WERI-Rb-1 (cell line): ENCODE data around the gene TEX22.

ENCODE experiments used
- DNase-seq: peaks from one replicate; pipeline ENCODE4 v3.0.0-alpha.2; 2020
- H3K27ac ChIP-seq: fragments of 250-450 bp; sonication (Bioruptor Pico); 2 replicates; pipeline ENCODE4 v1.5.1; 2020; ENCODE audit warnings: mild to moderate bottlenecking, moderate library complexity
- H3K27me3 ChIP-seq: fragments of 250-450 bp; sonication (Bioruptor Pico); 2 replicates; pipeline ENCODE4 v1.5.1; 2021; ENCODE audit warnings: mild to moderate bottlenecking, low read depth, moderate library complexity; ENCODE audit not compliant: insufficient read depth, severe bottlenecking
- H3K36me3 ChIP-seq: fragments of 250-450 bp; sonication (Bioruptor Pico); 2 replicates; pipeline ENCODE4 v1.5.1; 2020; ENCODE audit warnings: mild to moderate bottlenecking, moderate library complexity
- H3K4me3 ChIP-seq: 2 replicates; pipeline ENCODE4 v1.5.1; 2011; ENCODE audit warnings: low read depth, mild to moderate bottlenecking, control low read depth, low read length
- H3K9me3 ChIP-seq: fragments of 250-450 bp; sonication (Bioruptor Pico); 2 replicates; pipeline ENCODE4 v1.5.1; 2021; ENCODE audit warnings: mild to moderate bottlenecking, moderate library complexity; ENCODE audit not compliant: severe bottlenecking
- CTCF ChIP-seq: IDR thresholded peaks from 2 replicates; pipeline ENCODE4 v1.5.1; 2011; ENCODE audit warnings: low read depth, mild to moderate bottlenecking, control low read depth, inconsistent platforms, low read length

TEX22 gene

GRCh38 chr14:105397350-105397931 lies 897 bp upstream of the TEX22 start:
- TF ChIP-seq CTCF, result no peak
- H3K9me3 ChIP-seq, result peaks cover 5% of the 10 kb centered on the region
- peaks cover 25% of the 10 kb centered on the region for H3K36me3 ChIP-seq
- H3K4me3 ChIP-seq, result no peak overlapping the region
- H3K27ac ChIP-seq, result peak overlapping the region; percentile 98
- H3K27me3 ChIP-seq, result no peaks in the 10 kb centered on the region
- DNase-seq, result peak; percentile 13

GRCh38 chr14:105398726-105399465 lies 558 bp downstream of the TEX22 start:
- peaks cover 5% of the 10 kb centered on the region for H3K9me3 ChIP-seq
- H3K36me3 ChIP-seq, result peaks cover 25% of the 10 kb centered on the region
- peak; percentile 16 for DNase-seq
- peak overlapping the region; percentile 85 for H3K4me3 ChIP-seq
- H3K27me3 ChIP-seq, result no peaks in the 10 kb centered on the region
- H3K27ac ChIP-seq, result peak overlapping the region; percentile 98
- TF ChIP-seq CTCF, result no peak

- Histone ChIP-seq H3K36me3 (peaks cover 25% of the 10 kb centered on the region), H3K27ac (peak overlapping the region; percentile 98; the same call in 1 of the 2 replicates), H3K27me3 (no peaks in the 10 kb centered on the region), H3K9me3 (peaks cover 5% of the 10 kb centered on the region), H3K4me3 (peak overlapping the region; percentile 85)
- DNase-seq, result no peak
- no peak for TF ChIP-seq CTCF
These were observed 1.1 kb downstream of the TEX22 start for GRCh38 chr14:105399466-105399775.

GRCh38 chr14:105400016-105400415 lies 1.7 kb downstream of the TEX22 start:
- H3K36me3 ChIP-seq, result peaks cover 20% of the 10 kb centered on the region
- no peak overlapping the region for H3K27ac ChIP-seq
- peaks cover 5% of the 10 kb centered on the region for H3K9me3 ChIP-seq
- TF ChIP-seq CTCF, result no peak
- no peak overlapping the region for H3K4me3 ChIP-seq
- no peaks in the 10 kb centered on the region for H3K27me3 ChIP-seq
- no peak for DNase-seq

- Histone ChIP-seq H3K9me3 (peaks cover 5% of the 10 kb centered on the region), H3K27me3 (no peaks in the 10 kb centered on the region), H3K36me3 (peaks cover 20% of the 10 kb centered on the region), H3K27ac (no peak overlapping the region), H3K4me3 (no peak overlapping the region)
- TF ChIP-seq CTCF, result no peak
- no peak for DNase-seq
These were observed 3.4 kb downstream of the TEX22 start for GRCh38 chr14:105401699-105402098.

- Histone ChIP-seq H3K9me3 (no peaks in the 10 kb centered on the region), H3K36me3 (no peaks in the 10 kb centered on the region), H3K4me3 (no peak overlapping the region), H3K27ac (no peak overlapping the region), H3K27me3 (no peaks in the 10 kb centered on the region)
- DNase-seq, result no peak
- TF ChIP-seq CTCF, result no peak
These were observed 10.3 kb downstream of the TEX22 start for GRCh38 chr14:105408592-105408991.
